CD8-positive, alpha-beta memory T cell (primary cell): ENCODE results near the gene CINP. TPM values are rescaled to one million over a fixed set of nuclear protein-coding genes. Genes with fewer than 3 reads are reported as not detected.
A peak's percentile ranks its signal among the peaks of the same experiment; 100 is the strongest.

Experiments used
- CTCF ChIA-PET: fragments of 350-600 bp; sonication (Branson Sonifier 250); formaldehyde crosslinking; loops from one replicate; lab custom pipeline; 2021; ENCODE audit warnings: antibody characterized with exemption; lab: Charles Lee
- POLR2A ChIA-PET: fragments of 350-600 bp; sonication (Branson Sonifier 250); formaldehyde crosslinking; loops from one replicate; lab custom pipeline; 2021; ENCODE audit warnings: antibody characterized with exemption; lab: Charles Lee
- DNase-seq, 5 donors: peaks; one replicate each; pipeline versions ENCODE4 v3.0.0 to v3.0.0-alpha.2; 2020 to 2022; ENCODE audit warnings: mixed read lengths in 1 of 5
- H3K27ac ChIP-seq: one replicate; pipeline ENCODE4 v1.7.0; 2013; ENCODE audit warnings: low read depth, mild to moderate bottlenecking, low read length, moderate library complexity
- H3K27me3 ChIP-seq: 2 replicates; pipeline ENCODE4 v1.7.0; 2013; ENCODE audit warnings: low read length, mild to moderate bottlenecking; ENCODE audit not compliant: insufficient read depth, poor library complexity, severe bottlenecking
- H3K36me3 ChIP-seq: 2 replicates; pipeline ENCODE4 v1.7.0; 2013; ENCODE audit warnings: mild to moderate bottlenecking, low read length, moderate library complexity; ENCODE audit not compliant: insufficient read depth
- H3K4me1 ChIP-seq: 2 replicates; pipeline ENCODE4 v1.7.0; 2013; ENCODE audit warnings: mild to moderate bottlenecking, low read length, moderate library complexity; ENCODE audit not compliant: insufficient read depth
- H3K4me3 ChIP-seq: 2 replicates; pipeline ENCODE4 v1.7.0; 2013; ENCODE audit warnings: mild to moderate bottlenecking, low read length
- H3K9me3 ChIP-seq: 2 replicates; pipeline ENCODE4 v1.7.0; 2013; ENCODE audit warnings: mild to moderate bottlenecking, low read length
- H3K27ac Mint-ChIP-seq, 8 donors: one replicate each; pipeline ENCODE4 v1.8.0; 2020 to 2021; ENCODE audit warnings: mixed read lengths in 8 of 8, mild to moderate bottlenecking in 6 of 8, inconsistent platforms in 3 of 8, moderate library complexity in 3 of 8
- H3K27me3 Mint-ChIP-seq, 2 donors: one replicate each; pipeline ENCODE4 v1.8.0; 2020 to 2021; ENCODE audit warnings: mixed read lengths in 2 of 2, mild to moderate bottlenecking in 1 of 2, moderate library complexity in 1 of 2
- H3K36me3 Mint-ChIP-seq, 3 donors: one replicate each; pipeline ENCODE4 v1.8.0; 2020 to 2021; ENCODE audit warnings: mixed read lengths in 3 of 3, inconsistent platforms in 1 of 3, mild to moderate bottlenecking in 1 of 3
- H3K4me1 Mint-ChIP-seq, 3 donors: one replicate each; pipeline ENCODE4 v1.8.0; 2020 to 2021; ENCODE audit warnings: mixed read lengths in 3 of 3, inconsistent platforms in 1 of 3, mild to moderate bottlenecking in 1 of 3
- H3K4me3 Mint-ChIP-seq, 7 donors: one replicate each; pipeline ENCODE4 v1.8.0; 2020 to 2021; ENCODE audit warnings: mixed read lengths in 7 of 7, mild to moderate bottlenecking in 6 of 7, moderate library complexity in 4 of 7, inconsistent platforms in 2 of 7
- H3K9me3 Mint-ChIP-seq, 5 donors: one replicate each; pipeline ENCODE4 v1.8.0; 2020 to 2022; ENCODE audit warnings: mixed read lengths in 5 of 5, mild to moderate bottlenecking in 3 of 5, moderate library complexity in 2 of 5, inconsistent platforms in 1 of 5
- polyA plus RNA-seq: library from polyadenylated mRNA; unstranded; fragments of 300-500 nt; fragmentation: Illumina TruSeq; gene quantifications from one replicate; pipeline ENCODE4 v1.2.3, GENCODE V29; 2021
- total RNA-seq, 2 experiments: library from RNA; stranded (reverse); gene quantifications; one replicate each; pipeline ENCODE4 v1.2.3, GENCODE V29; 2021

Gene CINP
- total and polyA plus RNA-seq, 3 experiments from 2014 or later = 40.5 to 66.0 (median 65.4) TPM

DNA sequence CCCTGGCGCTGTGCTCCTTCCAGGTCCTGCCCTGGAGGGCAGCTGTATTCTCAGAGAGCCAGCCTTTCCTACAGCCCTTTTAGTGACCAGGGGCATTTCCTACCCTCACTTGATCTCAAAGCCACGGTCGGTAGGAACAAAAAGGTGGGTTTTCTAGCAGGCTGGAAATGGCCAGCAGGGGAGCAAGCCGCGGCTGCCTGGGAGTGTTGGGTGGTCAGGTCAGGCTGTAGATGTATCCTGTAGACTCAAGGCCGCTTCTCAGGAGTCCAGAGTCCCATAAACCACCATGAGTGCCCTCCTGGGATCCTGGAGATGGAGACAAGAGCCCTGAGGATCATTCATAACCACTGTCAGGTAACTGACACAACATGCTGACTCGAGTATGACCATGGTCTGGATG is 18.6 kb downstream of the CINP start:
- Mint-ChIP-seq H3K27me3 (no peaks in the 10 kb centered on the region), H3K36me3 (peaks cover 0 to 78% (median 16%) of the 10 kb centered on the region in 3 donors), H3K9me3 (no peaks in the 10 kb centered on the region), H3K4me1 (no peaks in the 10 kb centered on the region), H3K27ac (no peak overlapping the region), H3K4me3 (no peak overlapping the region)
- ChIA-PET POLR2A (no interaction called here), CTCF (no interaction called here)
- Histone ChIP-seq H3K4me3 (no peak overlapping the region), H3K27ac (no peak overlapping the region), H3K9me3 (no peaks in the 10 kb centered on the region), H3K27me3 (no peaks in the 10 kb centered on the region), H3K36me3 (peaks cover 18% of the 10 kb centered on the region), H3K4me1 (no peaks in the 10 kb centered on the region)
- DNase-seq = no peak

DNA sequence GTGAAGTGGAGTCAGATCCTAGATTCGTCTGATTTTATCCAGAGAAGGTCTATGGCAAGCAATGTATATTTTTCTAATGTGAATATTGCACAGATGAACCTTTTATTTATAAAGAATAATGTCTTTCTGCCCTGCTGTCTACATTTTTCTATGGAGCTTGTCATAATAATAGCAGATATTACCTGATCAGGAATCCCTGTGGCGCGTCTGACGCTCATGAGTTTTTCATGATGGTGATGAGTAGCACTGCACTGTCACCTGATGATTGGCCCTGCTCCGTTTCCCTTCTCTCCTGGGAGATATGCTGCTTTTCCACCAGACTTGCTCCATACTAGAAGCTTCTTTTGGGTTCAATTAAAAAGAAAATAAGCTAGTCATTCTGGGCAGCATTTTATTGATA is 20.5 kb downstream of the CINP start:
- CTCF ChIA-PET = no interaction called here
- POLR2A ChIA-PET = no interaction called here
- Histone ChIP-seq H3K27me3 (no peaks in the 10 kb centered on the region), H3K27ac (no peak overlapping the region), H3K4me1 (no peaks in the 10 kb centered on the region), H3K9me3 (no peaks in the 10 kb centered on the region), H3K4me3 (no peak overlapping the region), H3K36me3 (peaks cover 7% of the 10 kb centered on the region)
- DNase-seq = no peak
- Mint-ChIP-seq H3K4me3 (no peak overlapping the region), H3K27ac (peak overlapping the region in 1 of 8 donors; percentile 32), H3K4me1 (no peaks in the 10 kb centered on the region), H3K9me3 (no peaks in the 10 kb centered on the region), H3K36me3 (peaks cover 8 to 77% (median 13%) of the 10 kb centered on the region in 3 donors), H3K27me3 (no peaks in the 10 kb centered on the region)

DNA sequence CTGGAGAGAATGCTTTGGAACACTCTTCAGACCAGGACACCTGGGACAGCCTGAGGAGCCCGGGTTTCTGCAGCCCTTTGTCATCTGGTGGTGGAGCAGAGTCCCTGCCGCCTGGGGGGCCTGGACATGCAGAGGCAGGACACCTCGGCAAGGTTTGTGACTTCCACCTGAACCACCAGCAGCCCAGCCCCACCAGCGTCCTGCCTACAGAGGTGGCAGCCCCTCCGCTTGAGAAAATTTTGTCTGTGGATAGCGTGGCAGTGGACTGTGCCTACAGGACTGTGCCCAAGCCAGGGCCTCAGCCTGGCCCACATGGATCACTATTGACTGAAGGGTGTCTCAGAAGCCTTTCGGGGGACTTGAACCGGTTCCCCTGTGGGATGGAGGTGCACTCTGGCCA is 21.1 kb downstream of the CINP start:
- CTCF ChIA-PET = no interaction called here
- POLR2A ChIA-PET = no interaction called here

DNA sequence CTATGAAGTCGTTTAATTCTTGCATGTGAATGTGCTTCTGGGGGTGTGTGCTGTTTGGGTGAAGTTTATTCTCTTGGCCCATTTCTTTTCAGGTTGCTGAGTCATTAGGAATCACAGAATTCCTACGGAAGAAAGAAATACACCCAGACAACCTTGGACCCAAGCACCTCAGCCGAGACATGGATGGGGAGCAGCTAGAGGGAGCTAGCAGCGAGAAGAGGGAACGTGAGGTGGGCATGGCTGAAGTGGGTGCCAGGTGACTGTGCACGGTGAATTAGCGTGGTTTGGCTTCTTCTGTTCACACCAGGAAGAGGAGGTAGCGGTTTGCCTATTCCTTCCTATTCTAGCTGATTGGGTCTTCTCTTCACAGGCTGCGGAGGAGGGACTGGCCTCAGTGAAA is 24.0 kb downstream of the CINP start:
- peaks cover 2% of the 10 kb centered on the region for H3K36me3 ChIP-seq
- Mint-ChIP-seq H3K4me1 (no peaks in the 10 kb centered on the region), H3K4me3 (no peak overlapping the region), H3K36me3 (peaks cover 9 to 71% (median 12%) of the 10 kb centered on the region in 3 donors), H3K27ac (peak overlapping the region in 3 of 8 donors; percentile 10 to 83 (median 51)), H3K27me3 (no peaks in the 10 kb centered on the region), H3K9me3 (no peaks in the 10 kb centered on the region)
- H3K4me1 ChIP-seq = no peaks in the 10 kb centered on the region
- no peaks in the 10 kb centered on the region for H3K27me3 ChIP-seq
- DNase-seq = no peak
- H3K9me3 ChIP-seq = no peaks in the 10 kb centered on the region
- POLR2A ChIA-PET = no interaction called here
- CTCF ChIA-PET = no interaction called here
- H3K27ac ChIP-seq = no peak overlapping the region
- H3K4me3 ChIP-seq = no peak overlapping the region

More for the DNA sequence above, 21.1 kb downstream of the CINP start:
- Histone ChIP-seq H3K4me3 (no peak overlapping the region), H3K27me3 (no peaks in the 10 kb centered on the region), H3K4me1 (no peaks in the 10 kb centered on the region), H3K27ac (no peak overlapping the region), H3K36me3 (peaks cover 7% of the 10 kb centered on the region), H3K9me3 (no peaks in the 10 kb centered on the region)
- no peaks in the 10 kb centered on the region for H3K4me1 Mint-ChIP-seq
- DNase-seq = no peak
- H3K36me3 Mint-ChIP-seq = peaks cover 8 to 75% (median 13%) of the 10 kb centered on the region in 3 donors
- no peaks in the 10 kb centered on the region for H3K27me3 Mint-ChIP-seq
- no peaks in the 10 kb centered on the region for H3K9me3 Mint-ChIP-seq
- H3K27ac Mint-ChIP-seq = no peak overlapping the region
- H3K4me3 Mint-ChIP-seq = no peak overlapping the region

DNA sequence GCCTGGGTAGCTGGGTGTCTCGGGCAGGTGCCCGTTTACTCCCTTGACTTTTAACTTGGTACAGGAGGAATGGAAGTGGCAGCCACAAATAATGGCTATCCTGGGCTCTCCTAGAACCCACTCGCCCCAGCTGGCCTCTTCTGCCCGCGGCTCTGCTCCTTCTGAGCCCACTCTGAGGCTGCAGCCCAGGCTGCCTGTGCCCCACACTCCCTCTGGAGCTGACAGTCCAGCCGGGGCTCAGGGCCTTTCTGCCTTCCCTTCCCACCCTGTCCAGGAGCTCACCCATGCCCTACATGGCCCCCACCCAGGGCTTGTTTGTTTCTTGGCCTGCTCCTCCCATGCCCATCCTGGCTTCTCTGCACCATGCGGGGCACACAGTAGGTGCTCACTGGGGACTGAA is 27.5 kb downstream of the CINP start:
- Histone ChIP-seq H3K4me1 (no peaks in the 10 kb centered on the region), H3K4me3 (no peak overlapping the region), H3K9me3 (no peaks in the 10 kb centered on the region), H3K27me3 (no peaks in the 10 kb centered on the region), H3K27ac (no peak overlapping the region), H3K36me3 (peaks cover 5% of the 10 kb centered on the region)
- CTCF ChIA-PET = interaction anchor here (1.4 to 2.8 kb wide), 2 partner anchors 18 to 21 kb away, joined by 3 to 9 read pairs; no protein-coding TSS in a partner anchor
- H3K4me1 Mint-ChIP-seq = no peaks in the 10 kb centered on the region
- H3K36me3 Mint-ChIP-seq = peaks cover 12 to 64% (median 14%) of the 10 kb centered on the region in 3 donors
- POLR2A ChIA-PET = no interaction called here
- H3K27ac Mint-ChIP-seq = no peak overlapping the region
- no peaks in the 10 kb centered on the region for H3K9me3 Mint-ChIP-seq
- no peaks in the 10 kb centered on the region for H3K27me3 Mint-ChIP-seq
- no peak overlapping the region for H3K4me3 Mint-ChIP-seq
- no peak for DNase-seq

DNA sequence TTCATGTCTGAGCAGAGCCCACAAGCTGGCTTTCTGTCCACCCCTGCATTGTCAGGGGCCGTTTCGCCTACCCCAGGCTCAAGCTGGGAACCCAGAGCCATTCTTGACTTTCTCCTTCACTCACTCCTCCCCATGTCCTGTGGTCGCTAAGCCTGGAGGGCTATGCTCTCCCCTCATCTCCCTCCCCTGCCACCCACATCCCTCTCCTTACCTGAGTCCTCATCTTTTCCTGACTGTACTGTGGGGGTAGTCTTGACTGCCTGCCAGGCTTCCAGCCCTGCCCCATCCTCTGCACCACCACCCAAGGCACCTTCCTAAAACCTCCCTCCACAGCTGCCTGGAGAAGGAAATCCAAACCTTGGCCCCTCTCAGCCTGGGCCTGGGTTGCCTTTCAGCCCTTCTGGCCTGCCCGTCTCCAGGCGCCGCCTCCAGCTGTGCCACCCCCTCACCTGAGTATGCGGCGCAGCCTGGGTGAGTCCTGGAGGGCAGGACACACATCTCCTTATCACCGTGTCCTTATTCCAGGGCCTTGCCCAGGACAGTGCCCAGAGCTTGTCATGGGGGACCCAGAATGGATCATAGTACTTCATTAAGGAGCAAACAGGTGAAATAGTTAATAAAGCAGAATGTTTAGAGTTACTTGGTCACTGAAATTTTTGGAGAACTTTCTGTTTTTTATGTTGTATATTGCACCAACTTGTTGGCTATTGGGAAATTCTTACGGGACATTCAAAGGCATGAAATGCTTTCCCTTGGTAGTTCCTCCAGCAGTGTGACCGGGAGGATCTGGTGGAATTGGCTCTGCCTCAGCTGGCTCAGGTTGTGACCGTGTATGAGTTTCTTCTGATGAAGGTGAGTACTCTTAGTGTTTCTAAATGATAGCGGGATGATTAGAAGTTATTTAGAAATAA is 28.6 kb downstream of the CINP start:
- Mint-ChIP-seq H3K27ac (peak overlapping the region in 2 of 8 donors; percentile 17 to 90), H3K36me3 (peaks cover 12 to 61% (median 14%) of the 10 kb centered on the region in 3 donors), H3K4me1 (no peaks in the 10 kb centered on the region), H3K4me3 (no peak overlapping the region), H3K9me3 (no peaks in the 10 kb centered on the region), H3K27me3 (no peaks in the 10 kb centered on the region)
- Histone ChIP-seq H3K27ac (no peak overlapping the region), H3K27me3 (no peaks in the 10 kb centered on the region), H3K36me3 (peaks cover 5% of the 10 kb centered on the region), H3K4me3 (no peak overlapping the region), H3K9me3 (no peaks in the 10 kb centered on the region), H3K4me1 (no peaks in the 10 kb centered on the region)
- ChIA-PET POLR2A (no interaction called here), CTCF (interaction anchor here (1.2 to 2.0 kb wide), 3 partner anchors 13 to 20 kb away, joined by 3 to 6 read pairs (median 5); no protein-coding TSS in a partner anchor)
- DNase-seq = no peak

DNA sequence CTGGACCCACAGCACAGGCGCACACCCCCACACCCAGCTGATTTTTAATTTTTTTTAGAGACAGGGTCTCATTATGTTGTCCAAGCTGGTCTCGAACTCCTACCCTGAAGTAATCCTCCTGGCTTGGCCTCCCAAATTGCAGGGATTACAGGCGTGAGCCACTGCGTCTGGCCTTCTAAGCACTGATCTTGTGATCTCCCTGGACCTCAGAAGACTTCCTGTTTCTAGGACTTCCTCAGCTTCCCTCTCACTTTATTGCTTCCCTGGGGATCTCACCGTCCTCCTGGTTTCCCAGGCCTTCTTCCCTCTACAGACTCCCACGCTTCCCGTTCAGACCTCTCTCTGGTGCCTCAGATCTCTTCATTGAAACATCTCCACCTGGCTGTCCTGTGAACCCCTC is 29.3 kb downstream of the CINP start:
- CTCF ChIA-PET = interaction anchor here (1.2 to 2.0 kb wide), 3 partner anchors 12 to 19 kb away, joined by 3 to 6 read pairs (median 5); no protein-coding TSS in a partner anchor
- POLR2A ChIA-PET = no interaction called here
- peaks cover 9 to 57% (median 14%) of the 10 kb centered on the region in 3 donors for H3K36me3 Mint-ChIP-seq

DNA sequence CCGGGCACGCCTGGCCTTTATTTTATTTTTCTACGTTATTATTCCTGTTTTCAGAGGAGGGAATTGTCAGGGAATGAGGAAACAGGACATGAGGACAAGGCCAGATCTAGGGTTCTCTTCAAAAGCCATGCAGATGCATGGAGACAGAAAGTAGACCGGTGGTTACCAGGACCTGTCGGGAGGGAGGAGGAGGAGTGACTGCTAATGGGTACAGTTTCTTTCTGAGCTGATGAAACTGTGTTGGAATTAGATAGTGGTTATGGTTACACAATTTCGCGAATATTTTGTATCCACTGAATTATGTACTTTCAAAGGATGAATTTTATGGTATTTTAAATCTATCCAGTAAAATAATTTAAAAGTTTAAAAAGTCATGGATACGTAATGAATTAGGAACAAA is 31.9 kb downstream of the CINP start:
- Histone ChIP-seq H3K27me3 (no peaks in the 10 kb centered on the region), H3K4me1 (no peaks in the 10 kb centered on the region), H3K27ac (no peak overlapping the region), H3K4me3 (no peak overlapping the region), H3K36me3 (peaks cover 5% of the 10 kb centered on the region), H3K9me3 (no peaks in the 10 kb centered on the region)
- H3K4me3 Mint-ChIP-seq = no peak overlapping the region
- CTCF ChIA-PET = interaction anchor here (1.2 kb wide), 1 partner anchor 17 kb away, joined by 3 read pairs; no protein-coding TSS in a partner anchor
- H3K36me3 Mint-ChIP-seq = peaks cover 4 to 48% (median 13%) of the 10 kb centered on the region in 3 donors
- POLR2A ChIA-PET = no interaction called here
- no peak for DNase-seq
- no peaks in the 10 kb centered on the region for H3K9me3 Mint-ChIP-seq
- peaks cover 3 to 5% (median 5%) of the 10 kb centered on the region in 3 donors for H3K4me1 Mint-ChIP-seq
- peak overlapping the region in 1 of 8 donors; percentile 72 for H3K27ac Mint-ChIP-seq
- no peaks in the 10 kb centered on the region for H3K27me3 Mint-ChIP-seq

More for the DNA sequence above, 29.3 kb downstream of the CINP start:
- H3K27ac Mint-ChIP-seq = peak overlapping the region in 2 of 8 donors; percentile 14 to 90
- H3K9me3 Mint-ChIP-seq = no peaks in the 10 kb centered on the region
- Histone ChIP-seq H3K4me3 (no peak overlapping the region), H3K36me3 (peaks cover 5% of the 10 kb centered on the region), H3K27me3 (no peaks in the 10 kb centered on the region), H3K27ac (no peak overlapping the region), H3K4me1 (no peaks in the 10 kb centered on the region), H3K9me3 (no peaks in the 10 kb centered on the region)
- H3K4me3 Mint-ChIP-seq = no peak overlapping the region
- no peak for DNase-seq
- no peaks in the 10 kb centered on the region for H3K27me3 Mint-ChIP-seq
- peaks cover 3% of the 10 kb centered on the region in 3 donors for H3K4me1 Mint-ChIP-seq
